Esophagus muscularis mucosa (tissue), 4 donors: ENCODE data around the gene MYLK. TPM values are rescaled to one million over a fixed set of nuclear protein-coding genes. Genes with fewer than 3 reads are reported as not detected.

Experiments used
- DNase-seq: peaks from one replicate; pipeline ENCODE4 v3.0.0-alpha.2; 2017; ENCODE audit errors: extremely low spot score
- H3K27ac ChIP-seq, 4 donors: fragments of 200-600 bp; sonication (generic); replicated peaks in 1 of 4; 1 replicate in 3 of 4; 2 replicates in 1 of 4; pipeline ENCODE4 v1.5.1; 2016 to 2019; ENCODE audit warnings: mild to moderate bottlenecking in 1 of 4
- H3K27me3 ChIP-seq, 4 donors: fragments of 200-600 bp; sonication (generic); one replicate each; pipeline versions ENCODE4 v1.5.1 to v1.6.0; 2016 to 2019
- H3K36me3 ChIP-seq, 4 donors: fragments of 200-600 bp; sonication (generic); one replicate each; pipeline ENCODE4 v1.5.1; 2016 to 2019
- H3K4me1 ChIP-seq, 4 donors: fragments of 200-600 bp; sonication (generic); one replicate each; pipeline ENCODE4 v1.5.1; 2016 to 2019
- H3K4me3 ChIP-seq, 4 donors: fragments of 200-600 bp; sonication (generic); 1 replicate in 2 of 4; 2 replicates in 2 of 4; pipeline ENCODE4 v1.5.1; 2016 to 2019; ENCODE audit warnings: mild to moderate bottlenecking in 4 of 4, moderate library complexity in 1 of 4
- H3K9me3 ChIP-seq, 4 donors: fragments of 200-600 bp; sonication (generic); 1 replicate in 3 of 4; 2 replicates in 1 of 4; pipeline ENCODE4 v1.5.1; 2016 to 2019
- CTCF ChIP-seq, 3 experiments: fragments of 200-600 bp in 2 of 3; fragments of 450-650 bp in 1 of 3; sonication (generic) in 2 of 3; IDR thresholded peaks; one replicate each; pipeline ENCODE4 v1.5.1; 2017 to 2019; ENCODE audit warnings: antibody characterized with exemption in 3 of 3, mild to moderate bottlenecking in 2 of 3, moderate library complexity in 1 of 3
- EP300 ChIP-seq: sonication (generic); formaldehyde crosslinking; IDR thresholded peaks from one replicate; pipeline ENCODE4 v1.6.1; 2017; ENCODE audit warnings: antibody characterized with exemption
- POLR2A ChIP-seq: fragments of 450-650 bp; IDR thresholded peaks from one replicate; pipeline ENCODE4 v1.6.1; 2017; ENCODE audit warnings: antibody characterized with exemption, moderate library complexity, mild to moderate bottlenecking, low read depth
- POLR2AphosphoS5 ChIP-seq, 2 donors: sonication (generic); formaldehyde crosslinking; IDR thresholded peaks; one replicate each; pipeline ENCODE4 v1.6.1; 2017; ENCODE audit warnings: antibody characterized with exemption in 2 of 2
- WGBS: methylation state at CpG from one replicate; pipeline ENCODE4 v1.1.5; 2018; 5-methylcytosine and 5-hydroxymethylcytosine counted together
- intact Hi-C: fragments of 100-400 bp; cut with DNase I; formaldehyde crosslinking; loops from one replicate; pipeline ENCODE4 v1.15.1; 2023
- total RNA-seq, 4 donors: library from RNA; depleted of rRNA; stranded (reverse); fragments of >200 nt; gene quantifications; one replicate each; pipeline versions ENCODE4 v1.1.0 to v1.2.1, GENCODE V29; 2016

The MYLK gene
- total RNA-seq, 4 donors from 2014 or later: 1,983 to 3,208 (median 2,554) TPM

GRCh38 chr3:123751433-123751832 lies 132.7 kb downstream of the MYLK start:
- DNase-seq: no peak
- 67% methylated on average over 3 of the region's 3 CpGs for whole genome bisulfite sequencing
- H3K4me1 ChIP-seq: peaks cover 17 to 71% (median 53%) of the 10 kb centered on the region in 4 donors
- intact Hi-C loops: loop anchor here (10.0 kb wide), 1 partner anchor 133 kb away; the partner anchor contains the start of gene MYLK
- no peak overlapping the region for H3K4me3 ChIP-seq
- no peaks in the 10 kb centered on the region for H3K27me3 ChIP-seq
- H3K27ac ChIP-seq: peak overlapping the region in 3 of 4 donors; percentile 38 to 61 (median 53)
- H3K36me3 ChIP-seq: no peaks in the 10 kb centered on the region
- no peak for TF ChIP-seq EP300
- TF ChIP-seq CTCF (IDR thresholded peaks at IDR 0.05): no peak
- no peak for TF ChIP-seq POLR2AphosphoS5 (IDR thresholded peaks at IDR 0.05)
- no peak for TF ChIP-seq POLR2A
- no peaks in the 10 kb centered on the region for H3K9me3 ChIP-seq

GRCh38 chr3:123750659-123751420 lies 133.3 kb downstream of the MYLK start:
- Histone ChIP-seq H3K27me3 (no peaks in the 10 kb centered on the region), H3K9me3 (no peaks in the 10 kb centered on the region), H3K27ac (peak overlapping the region; percentile 52 to 78 (median 54)), H3K36me3 (no peaks in the 10 kb centered on the region), H3K4me1 (peaks cover 17 to 66% (median 52%) of the 10 kb centered on the region in 4 donors), H3K4me3 (no peak overlapping the region)
- peak; percentile 53 for DNase-seq
- 71% methylated on average over 3 of the region's 3 CpGs for WGBS
- intact Hi-C loops: loop anchor here (10.0 kb wide), 1 partner anchor 134 kb away; the partner anchor contains the start of gene MYLK
- TF ChIP-seq POLR2A: no peak
- peak; percentile 13 to 59 for TF ChIP-seq POLR2AphosphoS5 (IDR thresholded peaks at IDR 0.05)

GRCh38 chr3:123750209-123750608 lies 133.9 kb downstream of the MYLK start:
- no peak for DNase-seq
- Histone ChIP-seq H3K27ac (peak overlapping the region; percentile 17 to 78 (median 52)), H3K4me3 (no peak overlapping the region), H3K9me3 (no peaks in the 10 kb centered on the region), H3K36me3 (no peaks in the 10 kb centered on the region), H3K4me1 (peaks cover 17 to 60% (median 46%) of the 10 kb centered on the region in 4 donors), H3K27me3 (no peaks in the 10 kb centered on the region)
- WGBS: 33% methylated on average over 1 of the region's 1 CpG
- intact Hi-C loops: loop anchor here (10.0 kb wide), 1 partner anchor 135 kb away; the partner anchor contains the start of gene MYLK
- no peak for TF ChIP-seq EP300
- no peak for TF ChIP-seq CTCF (IDR thresholded peaks at IDR 0.05)
- TF ChIP-seq POLR2A: no peak
- no peak for TF ChIP-seq POLR2AphosphoS5 (IDR thresholded peaks at IDR 0.05)

GRCh38 chr3:123749711-123750110 lies 134.4 kb downstream of the MYLK start:
- intact Hi-C loops: loop anchor here (10.0 kb wide), 1 partner anchor 135 kb away; the partner anchor contains the start of gene MYLK
- TF ChIP-seq POLR2AphosphoS5 (IDR thresholded peaks at IDR 0.05) (peak in 1 of 2 donors; percentile 74), EP300 (no peak)
- Histone ChIP-seq H3K4me1 (peaks cover 17 to 55% (median 41%) of the 10 kb centered on the region in 4 donors), H3K27me3 (no peaks in the 10 kb centered on the region), H3K4me3 (no peak overlapping the region), H3K9me3 (no peaks in the 10 kb centered on the region), H3K36me3 (no peaks in the 10 kb centered on the region), H3K27ac (peak overlapping the region; percentile 17 to 78 (median 52))
- peak; percentile 85 for DNase-seq

GRCh38 chr3:123745184-123745855 lies 138.8 kb downstream of the MYLK start:
- H3K4me1 ChIP-seq: peaks cover 7 to 61% (median 46%) of the 10 kb centered on the region in 4 donors
- H3K27me3 ChIP-seq: no peaks in the 10 kb centered on the region
- peak in 2 of 3 experiments; percentile 15 to 18 for TF ChIP-seq CTCF (IDR thresholded peaks at IDR 0.05)
- no peak for TF ChIP-seq EP300
- no peaks in the 10 kb centered on the region for H3K9me3 ChIP-seq
- intact Hi-C loops: no loop called here
- WGBS: 91% methylated on average over 1 of the region's 1 CpG
- no peak for DNase-seq
- no peak overlapping the region for H3K4me3 ChIP-seq
- no peak overlapping the region for H3K27ac ChIP-seq
- H3K36me3 ChIP-seq: no peaks in the 10 kb centered on the region
